ENCODE results near the gene HSPA2. TPM values are rescaled to one million over a fixed set of nuclear protein-coding genes. Genes with fewer than 3 reads are reported as not detected.

Gene HSPA2
- total RNA-seq: 71.5 TPM

DNA sequence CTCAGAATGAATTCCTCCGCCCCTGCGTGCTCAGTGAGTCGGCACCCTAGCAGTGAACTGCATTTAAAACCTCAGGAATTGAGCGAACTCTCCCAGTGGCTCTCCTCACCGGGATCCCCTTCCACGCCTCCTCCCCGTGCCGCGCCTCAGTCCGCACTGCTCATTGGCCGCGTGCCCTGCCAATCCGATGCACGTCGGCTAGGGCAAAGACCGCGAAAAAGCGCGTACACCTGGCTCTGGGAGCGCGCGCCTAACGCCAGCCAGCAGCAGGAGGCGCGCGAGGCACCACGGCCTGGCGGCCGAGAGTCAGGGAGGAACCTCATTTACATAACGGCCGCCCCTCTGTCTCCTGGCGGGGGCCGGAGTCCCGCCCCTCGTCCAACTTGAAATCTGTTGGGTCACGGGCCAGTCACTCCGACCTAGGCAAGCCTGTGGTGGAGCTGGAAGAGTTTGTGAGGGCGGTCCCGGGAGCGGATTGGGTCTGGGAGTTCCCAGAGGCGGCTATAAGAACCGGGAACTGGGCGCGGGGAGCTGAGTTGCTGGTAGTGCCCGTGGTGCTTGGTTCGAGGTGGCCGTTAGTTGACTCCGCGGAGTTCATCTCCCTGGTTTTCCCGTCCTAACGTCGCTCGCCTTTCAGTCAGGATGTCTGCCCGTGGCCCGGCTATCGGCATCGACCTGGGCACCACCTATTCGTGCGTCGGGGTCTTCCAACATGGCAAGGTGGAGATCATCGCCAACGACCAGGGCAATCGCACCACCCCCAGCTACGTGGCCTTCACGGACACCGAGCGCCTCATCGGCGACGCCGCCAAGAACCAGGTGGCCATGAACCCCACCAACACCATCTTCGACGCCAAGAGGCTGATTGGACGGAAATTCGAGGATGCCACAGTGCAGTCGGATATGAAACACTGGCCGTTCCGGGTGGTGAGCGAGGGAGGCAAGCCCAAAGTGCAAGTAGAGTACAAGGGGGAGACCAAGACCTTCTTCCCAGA is at the start of gene HSPA2:
Gene HSPA2 (plus strand): TSS at position 534 of the 995 bp plus-strand sequence. CDS start 109 bp downstream, at position 643.
- peak; percentile 98 for ATAC-seq
- intact Hi-C loops (cut with DNase I): loop anchor here (5.0 kb wide), 1 partner anchor 97 kb away; no protein-coding TSS in a partner anchor

DNA sequence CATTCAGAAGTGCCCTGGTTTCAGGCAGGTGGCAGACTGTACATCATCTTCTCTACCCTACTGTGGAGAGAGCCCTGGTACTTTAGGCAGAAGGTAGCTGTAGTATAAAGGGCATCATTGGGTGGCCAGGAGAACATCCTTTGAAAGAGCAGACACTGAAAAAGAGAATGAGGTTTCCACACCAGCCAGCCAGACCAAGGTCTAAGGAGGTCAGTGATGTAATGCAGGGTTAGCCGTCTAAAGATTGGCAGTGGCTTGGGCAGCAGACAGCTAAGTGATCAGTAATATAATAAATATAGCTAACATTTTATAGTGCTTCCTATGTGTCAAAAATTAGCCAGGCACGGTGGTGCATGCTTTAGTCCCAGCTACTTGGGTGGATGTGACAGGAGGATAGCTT is 48.9 kb upstream of the HSPA2 start:
- no peak for ATAC-seq
- intact Hi-C loops (cut with DNase I): no loop called here
- no peak for DNase-seq (ENCODE audit: low spot score)

More for the DNA sequence above, at the start of gene HSPA2:
- DNase-seq (ENCODE audit: low spot score): peak; percentile 99

DNA sequence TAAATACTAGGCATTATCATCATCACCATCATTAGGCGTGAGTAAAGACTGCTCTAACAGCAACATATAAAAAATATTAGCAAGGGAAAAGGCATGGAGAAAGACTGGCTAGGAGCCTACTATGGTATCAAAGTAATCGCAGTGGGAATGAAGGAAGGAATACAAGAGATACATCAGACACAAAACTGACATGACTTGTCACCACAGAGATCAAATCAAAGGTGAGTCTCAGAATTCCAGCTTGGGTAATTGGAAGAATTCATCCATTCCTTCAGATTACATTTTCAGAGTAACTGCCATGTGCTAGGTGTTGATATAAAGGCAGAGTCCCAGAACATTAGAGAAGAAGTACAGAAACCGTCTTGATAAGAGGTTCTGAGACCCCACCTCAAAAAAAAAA is 47.1 kb upstream of the HSPA2 start:
- ATAC-seq (no peak), DNase-seq (ENCODE audit: low spot score) (no peak)
- intact Hi-C loops (cut with DNase I): no loop called here

DNA sequence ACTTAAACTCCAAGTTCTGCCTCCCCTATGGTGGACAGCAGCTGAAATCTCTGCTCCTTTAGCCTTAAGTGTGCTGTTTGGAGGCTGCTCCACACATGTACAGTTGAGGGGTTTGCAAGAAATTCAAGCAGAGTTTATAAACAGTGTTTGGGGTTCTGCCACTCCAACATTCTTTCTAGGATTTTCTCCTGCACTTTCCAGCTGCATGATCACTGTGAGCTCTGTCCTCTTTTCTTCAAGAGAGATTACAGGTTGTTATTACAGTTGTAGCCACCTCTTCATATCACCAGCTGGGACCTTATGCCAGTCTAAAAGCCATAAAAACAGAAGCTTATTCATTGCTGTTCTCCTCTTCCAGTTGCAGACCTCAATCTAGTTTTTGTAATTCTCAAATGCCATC is 45.3 kb upstream of the HSPA2 start:
- intact Hi-C loops (cut with DNase I): no loop called here
- DNase-seq (ENCODE audit: low spot score): no peak
- no peak for ATAC-seq

DNA sequence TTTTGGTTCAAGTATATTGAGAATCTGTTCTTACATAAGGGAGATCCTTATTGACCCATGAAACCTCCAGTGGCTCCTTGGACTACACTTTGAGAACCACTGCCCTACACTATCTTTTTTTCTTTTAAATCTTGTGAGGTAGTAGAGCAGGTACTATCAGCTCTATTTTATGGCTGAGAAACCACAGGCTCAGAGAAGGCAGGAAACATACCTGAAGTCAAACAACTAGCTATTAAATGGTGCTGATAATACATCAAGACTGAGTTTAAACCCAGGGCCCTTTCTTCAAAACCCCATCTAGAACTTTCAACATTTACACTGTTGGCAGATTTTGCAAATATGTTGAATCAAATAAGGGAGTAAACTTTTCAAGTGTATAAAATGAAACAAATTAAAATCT is 43.8 kb upstream of the HSPA2 start:
- intact Hi-C loops (cut with DNase I): no loop called here
- ATAC-seq: no peak
- DNase-seq (ENCODE audit: low spot score): no peak

DNA sequence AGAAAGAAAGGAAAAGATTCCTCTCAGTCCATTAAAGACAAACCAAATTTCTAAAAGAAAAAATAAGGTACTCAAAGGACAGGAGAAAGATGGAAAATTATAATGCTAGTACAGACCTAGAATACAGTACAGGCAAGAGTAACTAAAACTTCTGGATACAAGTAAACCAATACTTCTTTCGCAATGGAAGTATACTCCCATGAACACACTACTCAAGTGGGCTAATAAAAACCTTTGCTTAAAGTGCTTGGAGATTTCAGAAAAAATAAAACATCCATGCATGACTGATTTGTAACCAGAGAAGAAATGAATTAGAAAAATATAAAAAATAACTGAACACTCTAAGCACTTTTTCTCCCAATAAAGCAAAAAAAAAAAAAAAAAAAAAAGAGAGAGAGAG is 40.5 kb upstream of the HSPA2 start:
- intact Hi-C loops (cut with DNase I): no loop called here
- ATAC-seq (no peak), DNase-seq (ENCODE audit: low spot score) (no peak)

DNA sequence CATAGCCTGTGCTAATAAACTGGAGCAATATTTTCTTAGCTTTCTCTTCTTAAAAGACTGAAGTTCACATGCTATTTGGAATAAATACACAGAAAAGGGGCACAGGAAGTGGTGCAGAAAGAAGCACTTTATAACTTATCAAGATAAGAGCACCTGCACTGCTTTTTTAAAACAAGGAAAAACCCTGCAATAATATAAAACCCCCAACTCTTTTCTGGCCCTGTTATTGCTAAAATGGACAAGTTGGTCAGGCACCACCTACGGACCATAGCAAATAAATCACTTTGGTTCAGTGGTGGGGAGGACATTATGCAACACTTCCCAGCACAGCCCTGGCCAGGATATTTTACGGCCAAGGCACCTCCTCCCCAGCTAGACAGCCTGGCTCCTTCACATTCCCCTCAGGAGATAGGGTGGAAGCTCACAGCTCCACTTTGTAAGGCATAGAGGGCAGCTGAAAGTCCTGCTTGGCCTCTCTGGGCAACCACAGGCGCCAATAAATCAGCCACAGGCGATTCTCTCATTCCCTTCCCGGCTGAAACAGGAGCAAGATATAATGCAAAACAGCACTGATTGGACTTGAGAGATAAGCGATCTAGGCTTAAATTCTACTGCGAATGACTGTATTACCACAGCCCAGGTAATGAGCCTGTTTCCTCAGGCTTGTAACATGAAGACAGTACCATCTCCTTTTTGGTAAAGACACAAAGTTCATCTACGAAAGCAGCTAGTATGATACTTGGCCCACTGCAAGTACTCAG is 39.0 kb upstream of the HSPA2 start:
- ATAC-seq: peak; percentile 41

DNA sequence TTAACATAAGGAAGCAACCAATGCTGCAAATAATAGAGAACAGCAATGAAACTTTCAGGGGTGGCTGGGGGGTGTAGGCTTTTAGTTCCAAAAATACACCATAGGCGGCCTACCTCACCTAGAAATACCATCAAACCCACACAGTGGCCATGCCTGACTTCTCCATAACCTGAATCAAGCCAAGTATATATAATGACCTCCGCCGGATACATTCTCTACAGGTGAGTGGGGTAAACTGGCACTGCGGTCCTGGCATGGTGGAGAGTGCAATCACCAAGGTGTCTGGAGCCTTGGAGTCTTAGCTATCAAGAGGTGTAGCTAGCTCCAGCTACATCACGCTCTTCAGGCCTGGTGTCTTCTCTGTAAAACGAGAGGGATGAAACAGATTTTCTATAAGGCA is 38.1 kb upstream of the HSPA2 start:
- DNase-seq (ENCODE audit: low spot score): no peak
- ATAC-seq: no peak
- intact Hi-C loops (cut with DNase I): no loop called here

More for the DNA sequence above, 39.0 kb upstream of the HSPA2 start:
- DNase-seq (ENCODE audit: low spot score): peak; percentile 68
- intact Hi-C loops (cut with DNase I): no loop called here

DNA sequence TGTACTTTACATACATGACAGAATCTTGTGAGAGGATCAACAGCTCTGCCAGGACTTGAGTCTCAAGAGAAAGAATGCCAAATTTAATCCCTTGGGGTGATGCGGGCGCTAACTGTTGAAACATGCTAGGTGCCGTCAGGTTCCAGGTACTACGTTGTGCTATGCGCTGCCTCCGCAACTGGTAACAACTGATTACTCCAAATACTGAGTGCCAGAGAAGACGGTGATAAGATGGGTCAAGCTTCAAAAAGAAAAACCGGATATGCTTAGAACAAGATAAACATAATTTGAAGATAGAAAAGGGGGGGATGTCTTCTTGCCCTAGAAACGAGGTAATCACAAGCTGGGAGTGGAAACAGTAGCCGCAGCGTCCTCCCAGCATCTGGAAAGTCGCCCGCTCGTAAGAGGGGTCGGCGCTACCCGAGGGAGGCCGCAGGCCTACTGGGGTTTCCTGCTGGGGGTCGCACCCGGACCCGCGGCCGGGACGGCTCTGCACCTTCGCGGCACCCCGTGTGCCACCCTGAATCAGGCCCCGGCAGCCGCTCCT is 37.6 kb upstream of the HSPA2 start:
- DNase-seq (ENCODE audit: low spot score) (peak; percentile 76), ATAC-seq (peak; percentile 0)
- intact Hi-C loops (cut with DNase I): no loop called here

DNA sequence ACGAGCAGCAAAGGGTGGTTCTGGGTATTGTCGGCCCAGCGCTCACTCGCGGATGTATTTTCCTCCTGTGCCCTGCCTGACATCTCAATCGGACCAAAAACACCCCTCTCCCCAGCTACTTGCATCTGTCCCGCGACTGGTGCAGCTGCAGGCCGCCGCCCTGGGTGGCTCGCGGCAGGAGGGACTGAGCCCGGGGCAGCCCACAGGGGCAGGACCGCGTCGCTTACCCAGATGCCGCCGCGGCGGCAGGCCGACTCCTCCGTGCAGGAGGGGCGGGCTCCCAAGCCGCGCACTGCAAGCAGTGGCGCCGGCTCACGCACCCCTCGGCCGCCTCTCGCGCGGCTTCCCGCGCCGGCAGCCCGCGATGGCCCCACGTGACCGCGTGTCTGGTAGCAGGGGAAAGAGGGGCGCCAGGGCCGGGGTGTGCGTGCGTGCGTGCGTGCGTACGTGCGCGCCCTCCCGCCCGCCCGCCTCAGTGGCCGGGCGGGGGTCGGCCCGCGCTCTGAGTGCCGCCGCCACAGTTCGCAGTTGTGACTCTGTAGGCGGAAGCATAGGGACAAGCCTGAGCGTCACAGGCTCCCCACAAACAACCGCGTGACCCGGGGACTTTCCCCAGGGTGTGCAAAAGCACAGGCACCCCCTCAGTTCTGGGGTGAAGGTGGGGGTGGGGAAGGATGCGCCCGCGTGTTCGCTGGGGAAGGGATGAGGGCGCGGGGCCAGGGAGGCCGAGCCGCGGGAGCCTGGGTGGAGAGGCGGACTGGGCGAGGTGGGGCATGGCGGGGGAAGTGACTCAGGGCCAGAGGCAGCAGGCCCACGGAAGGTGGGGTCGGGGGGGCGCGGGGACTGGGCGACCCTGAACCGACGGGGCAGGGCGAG is 36.9 kb upstream of the HSPA2 start, which contains the start of gene ZBTB25:
Gene ZBTB25 (minus strand): TSS at position 405 of the 876 bp plus-strand sequence. CDS start 13,305 bp downstream, outside the sequence.
- DNase-seq (ENCODE audit: low spot score): peak; percentile 91
- peak; percentile 87 for ATAC-seq
- intact Hi-C loops (cut with DNase I): no loop called here

DNA sequence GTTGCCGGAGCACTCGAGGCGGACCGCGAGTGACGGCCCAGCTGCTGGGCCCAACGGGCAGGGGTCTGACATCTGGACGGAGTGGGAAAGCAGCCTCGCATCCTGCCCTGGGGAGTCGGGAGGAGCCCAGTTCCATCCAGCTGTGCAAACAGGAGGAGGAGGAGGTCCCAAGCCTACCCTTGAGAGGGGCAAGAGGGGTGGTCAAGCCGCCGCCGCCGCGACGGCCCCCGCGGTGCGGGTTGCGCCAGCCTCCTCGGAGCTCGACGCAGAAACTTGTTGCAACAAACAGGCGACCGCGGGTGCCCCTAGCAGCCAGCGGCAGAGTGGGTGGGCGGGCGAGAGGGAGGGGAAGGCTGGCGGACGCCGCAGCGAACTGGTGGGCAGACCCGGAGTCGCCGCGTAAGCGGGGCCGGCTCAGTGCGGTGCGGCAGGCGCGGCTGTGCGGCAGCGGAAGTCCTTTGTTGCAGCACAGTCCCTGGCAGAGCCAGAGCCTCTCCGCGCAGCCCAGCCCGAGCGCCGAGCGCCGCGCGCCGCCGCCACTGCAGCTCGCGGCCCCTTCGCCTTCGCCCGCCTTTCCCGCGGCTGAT is 36.1 kb upstream of the HSPA2 start, which contains the start of gene ZBTB1:
Gene ZBTB1 (plus strand): TSS at position 461 of the 587 bp plus-strand sequence. CDS start 16,735 bp downstream, outside the sequence.
- ATAC-seq (peak; percentile 61), DNase-seq (ENCODE audit: low spot score) (peak; percentile 91)
- intact Hi-C loops (cut with DNase I): no loop called here

DNA sequence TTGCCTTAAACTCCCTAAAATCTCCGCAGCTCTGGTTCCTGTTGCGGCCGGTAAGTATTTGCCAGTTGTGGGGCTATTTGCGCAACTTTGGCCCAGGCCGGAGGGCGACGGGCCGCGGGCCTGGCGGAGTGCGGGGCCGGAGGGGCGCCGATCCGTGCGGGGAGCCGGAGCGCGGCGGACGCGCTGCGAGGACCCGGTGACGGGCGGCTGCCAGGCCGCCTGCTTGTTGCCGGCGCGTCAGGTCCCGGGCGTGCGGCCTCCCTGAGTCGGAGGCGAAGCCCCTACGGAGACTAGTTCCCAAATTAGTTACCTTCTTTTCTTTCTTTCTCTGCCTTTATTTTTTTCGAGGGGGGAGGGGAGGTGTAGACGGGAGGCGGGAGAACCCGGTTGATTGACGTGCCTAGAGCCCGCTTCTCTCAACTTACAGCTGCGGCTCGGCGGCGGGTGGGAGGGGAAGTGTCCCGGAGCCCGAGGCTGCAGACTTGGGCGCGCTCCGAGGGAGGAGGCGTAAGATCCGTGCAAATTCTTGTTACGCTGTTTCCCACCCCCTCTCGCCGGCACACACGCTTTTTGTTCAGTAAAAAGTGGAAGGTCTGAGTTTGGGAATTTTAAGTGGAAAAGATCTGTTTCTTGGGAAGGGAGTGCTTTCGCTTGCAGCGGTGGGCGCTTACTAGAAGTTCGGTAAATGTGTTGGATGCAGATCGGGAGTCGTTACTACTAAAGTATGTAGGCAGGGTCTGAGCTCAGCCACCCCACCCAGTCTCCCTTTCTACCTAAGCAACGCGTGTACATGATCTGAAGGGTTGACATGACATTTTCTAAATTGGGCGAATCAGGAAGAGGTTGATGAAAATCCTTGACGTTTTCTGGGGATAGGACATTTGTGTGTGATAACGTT is 35.4 kb upstream of the HSPA2 start:
- ATAC-seq: peak; percentile 77
- intact Hi-C loops (cut with DNase I): no loop called here
- peak; percentile 92 for DNase-seq (ENCODE audit: low spot score)

DNA sequence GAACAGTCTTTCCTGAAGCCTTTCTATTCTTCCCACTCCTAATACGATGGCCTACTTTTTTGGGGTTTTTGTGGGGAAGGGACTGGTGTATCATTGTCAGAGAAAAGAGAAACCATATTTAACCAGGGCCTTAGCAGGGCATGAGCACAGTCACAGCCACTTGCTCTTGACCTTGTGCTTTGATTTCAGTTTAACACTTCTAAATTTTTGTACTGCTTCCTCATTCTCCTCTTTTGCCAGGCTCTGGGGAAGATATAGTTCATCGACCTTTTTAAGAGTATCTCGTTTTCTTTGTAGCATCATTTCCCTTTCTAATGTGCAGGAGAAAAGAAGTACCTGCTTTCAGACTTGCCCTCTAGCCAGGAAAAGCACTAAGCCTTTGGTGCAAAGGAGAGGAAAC is 33.8 kb upstream of the HSPA2 start:
- DNase-seq (ENCODE audit: low spot score): no peak
- intact Hi-C loops (cut with DNase I): no loop called here
- ATAC-seq: no peak

DNA sequence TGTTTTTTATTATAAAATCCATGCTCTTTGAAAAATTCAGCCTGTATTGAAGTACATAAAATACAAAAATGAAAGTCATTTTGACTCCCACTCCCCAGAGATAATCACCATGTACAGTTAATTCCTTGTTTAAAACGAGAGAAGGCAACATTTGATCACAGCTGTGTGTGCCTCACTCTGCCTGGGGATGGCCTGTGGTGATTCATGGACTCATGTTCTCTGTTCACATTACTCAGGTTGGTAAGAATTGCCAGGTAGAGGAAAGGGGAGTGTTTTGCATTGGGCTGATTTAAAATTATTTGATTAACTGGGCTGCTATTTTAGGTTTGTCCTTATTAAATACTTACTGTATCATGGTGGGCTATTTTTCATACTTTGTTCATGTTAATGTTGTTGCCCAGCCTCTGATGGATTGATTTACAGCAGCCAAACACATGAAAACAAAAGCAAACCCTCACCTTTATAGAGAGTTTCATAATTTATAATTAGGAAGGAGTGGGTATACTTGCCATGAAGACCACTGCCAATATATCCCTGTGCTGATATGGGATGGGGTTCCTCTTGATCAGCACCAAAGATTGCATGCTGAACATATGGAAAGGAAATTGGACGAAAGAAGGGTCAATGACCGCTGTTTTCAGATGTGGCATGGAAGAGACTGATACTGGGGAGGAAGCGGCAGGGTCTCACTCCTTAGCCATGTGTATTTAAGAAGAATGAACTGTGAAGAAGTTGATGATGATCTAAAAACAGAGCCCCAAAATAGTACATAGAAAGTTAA is 33.0 kb upstream of the HSPA2 start:
- DNase-seq (ENCODE audit: low spot score) (no peak), ATAC-seq (no peak)
- intact Hi-C loops (cut with DNase I): no loop called here

DNA sequence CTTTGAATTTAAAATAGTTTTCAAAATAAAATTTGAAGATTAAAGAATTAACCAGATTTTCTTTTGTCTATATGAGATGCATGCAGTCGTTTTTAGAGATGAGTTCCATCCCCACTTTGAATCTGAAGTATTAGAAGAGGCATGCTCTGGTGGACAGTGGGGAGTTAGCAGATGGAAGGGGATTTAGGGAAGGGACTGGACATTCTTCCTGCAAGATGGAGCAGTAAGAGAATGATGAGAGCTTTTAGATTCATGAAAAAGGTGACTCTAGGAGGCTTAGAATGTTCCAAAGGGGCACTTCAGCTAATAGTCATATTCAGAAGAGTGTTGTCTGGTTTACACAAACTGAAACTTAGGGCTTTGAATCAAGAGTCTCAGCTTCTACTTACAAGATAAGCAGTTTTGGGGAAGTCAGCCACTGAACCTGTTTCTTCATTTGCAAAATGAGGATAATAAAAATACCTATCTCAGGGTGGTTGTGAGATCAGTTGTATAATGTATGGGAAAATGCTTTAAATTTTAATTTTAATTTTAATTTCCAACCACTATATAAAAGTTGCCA is 32.2 kb upstream of the HSPA2 start:
- intact Hi-C loops (cut with DNase I): no loop called here
- no peak for DNase-seq (ENCODE audit: low spot score)

DNA sequence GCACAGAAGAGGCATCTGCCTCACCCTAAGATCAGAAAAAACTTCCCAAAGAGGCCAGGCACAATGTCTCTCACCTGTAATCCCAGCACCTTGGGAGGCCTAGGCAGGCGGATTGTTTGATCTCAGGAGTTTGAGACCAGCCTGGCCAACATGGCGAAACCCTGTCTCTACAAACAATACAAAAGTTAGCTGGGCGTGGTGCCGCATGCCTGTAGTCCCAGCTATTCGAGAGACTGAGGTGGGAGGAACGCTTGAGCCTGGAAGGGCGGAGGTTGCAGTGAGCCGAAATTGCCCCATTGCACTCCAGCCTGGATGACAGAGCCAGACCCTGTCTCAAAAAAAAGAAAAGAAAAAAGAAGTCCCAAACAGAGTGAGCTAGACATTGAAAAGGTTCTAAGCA is 31.5 kb upstream of the HSPA2 start:
- no peak for ATAC-seq
- intact Hi-C loops (cut with DNase I): no loop called here
- no peak for DNase-seq (ENCODE audit: low spot score)

More for the DNA sequence above, 32.2 kb upstream of the HSPA2 start:
- ATAC-seq: no peak
